Vagina (tissue), 2 donors: ENCODE measurements around the gene ANKLE1.

Experiments
- CTCF ChIP-seq, 3 experiments: fragments of 450-650 bp in 2 of 3; fragments of 200-600 bp in 1 of 3; sonication (generic) in 1 of 3; IDR thresholded peaks; one replicate each; pipeline ENCODE4 v1.5.1; 2017 to 2019; ENCODE audit warnings: antibody characterized with exemption in 3 of 3, mild to moderate bottlenecking in 2 of 3, moderate library complexity in 2 of 3
- POLR2AphosphoS5 ChIP-seq, 2 donors: sonication (generic); formaldehyde crosslinking; IDR thresholded peaks; one replicate each; pipeline ENCODE4 v1.9.0; 2017; ENCODE audit warnings: antibody characterized with exemption in 2 of 2, mild to moderate bottlenecking in 2 of 2, low read depth in 1 of 2; ENCODE audit not compliant: insufficient read depth in 1 of 2

GRCh38 chr19:17319473-17320238 is 38.0 kb downstream of the ANKLE1 start:
- TF ChIP-seq CTCF (IDR thresholded peaks at IDR 0.05), result no peak
- no peak for TF ChIP-seq POLR2AphosphoS5 (IDR thresholded peaks at IDR 0.05; ENCODE audit: insufficient read depth in 1 of 2, low read depth in 1 of 2)
